Neural cell (in vitro differentiated cells): ENCODE results near the gene SFI1.

Experiments used
- CTCF ChIP-seq: fragments of 450-650 bp; IDR thresholded peaks from 2 replicates; pipeline ENCODE4 v1.5.1; 2014; ENCODE audit warnings: antibody characterized with exemption, mild to moderate bottlenecking, moderate library complexity; ENCODE audit not compliant: poor library complexity, severe bottlenecking
- EP300 ChIP-seq: fragments of 450-650 bp; conservative IDR thresholded peaks from 2 replicates; pipeline ENCODE4 v1.6.1; 2014; ENCODE audit warnings: antibody characterized with exemption, mild to moderate bottlenecking, moderate library complexity; ENCODE audit not compliant: poor library complexity, severe bottlenecking
- EZH2 ChIP-seq: fragments of 200-600, 300-800 bp; shearing (Covaris generic), sonication (generic); IDR thresholded peaks from 2 replicates; pipeline ENCODE4 v1.6.1; 2014; ENCODE audit warnings: antibody characterized with exemption, low read length, borderline replicate concordance, mild to moderate bottlenecking; ENCODE audit not compliant: insufficient read depth, poor library complexity, severe bottlenecking
- MXI1 ChIP-seq: fragments of 450-650 bp; conservative IDR thresholded peaks from 2 replicates; pipeline ENCODE4 v1.6.1; 2014; ENCODE audit warnings: antibody characterized with exemption, mild to moderate bottlenecking; ENCODE audit not compliant: poor library complexity, severe bottlenecking
- POLR2AphosphoS5 ChIP-seq: IDR thresholded peaks from 2 replicates; pipeline ENCODE4 v1.6.1; 2012
- RAD21 ChIP-seq: fragments of 450-650 bp; conservative IDR thresholded peaks from 2 replicates; pipeline ENCODE4 v1.6.1; 2014; ENCODE audit warnings: antibody characterized with exemption, mild to moderate bottlenecking, moderate library complexity
- REST ChIP-seq: IDR thresholded peaks from 2 replicates; pipeline ENCODE4 v1.6.1; 2012; ENCODE audit warnings: borderline replicate concordance

GRCh38 chr22:31654408-31654807, 158.1 kb downstream of the SFI1 start:
- no peak for TF ChIP-seq EP300
- TF ChIP-seq CTCF: no peak
- no peak for TF ChIP-seq EZH2
- TF ChIP-seq REST: no peak
- TF ChIP-seq POLR2AphosphoS5: no peak
- TF ChIP-seq RAD21: no peak
- no peak for TF ChIP-seq MXI1
